GM19023 (cell line): ENCODE results near the gene KCNQ1.

Experiments used
- ATAC-seq: cut with Tn5 transposase; IDR thresholded peaks from one replicate; pipeline ENCODE4 v1.9.1; 2021; ENCODE audit warnings: mild to moderate bottlenecking, moderate library complexity; ENCODE audit not compliant: unreplicated experiment

Gene KCNQ1

DNA sequence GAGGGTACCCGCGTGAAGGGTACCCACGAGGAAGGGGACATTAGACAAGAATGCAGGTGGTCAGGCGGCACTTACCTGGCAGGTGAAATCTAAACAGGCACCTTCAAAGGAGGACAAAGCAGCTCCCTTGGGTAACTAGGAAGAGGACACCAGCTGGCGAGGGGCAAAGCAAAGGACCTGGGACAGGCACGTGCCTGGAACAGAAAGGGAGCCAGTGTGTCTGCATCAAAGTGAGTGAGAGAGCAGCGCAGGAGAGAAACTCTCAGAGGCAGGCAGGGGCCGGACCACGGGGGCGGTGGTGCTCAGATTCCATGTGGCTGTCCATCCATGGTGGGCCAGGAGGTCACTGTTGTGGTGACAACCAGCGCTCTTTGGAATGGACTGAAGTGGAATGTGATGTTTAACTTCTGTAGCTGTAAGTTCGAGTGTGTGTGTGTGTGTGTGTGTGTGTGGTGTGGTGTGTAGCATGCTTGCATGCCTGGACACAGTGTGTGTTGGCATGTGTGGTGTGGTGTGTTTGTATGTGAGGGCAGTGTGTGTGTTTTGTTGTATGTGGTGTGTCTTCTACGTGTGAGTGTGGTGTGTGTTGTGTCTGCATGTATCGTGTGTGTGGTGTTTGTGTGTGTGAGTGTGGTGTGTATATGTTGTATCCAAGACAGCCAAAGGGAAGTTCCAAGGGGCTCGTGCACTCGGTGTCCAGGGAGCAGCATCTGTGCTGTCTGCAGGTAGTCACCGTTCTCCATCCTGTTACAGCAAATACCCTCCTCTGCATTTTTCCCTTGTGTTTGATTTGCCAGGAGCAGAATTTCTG is 354.3 kb downstream of the KCNQ1 start:
- no peak for ATAC-seq

- no peak for ATAC-seq
Measured at GRCh38 chr11:2799881-2800654, 355.3 kb downstream of the KCNQ1 start.

GRCh38 chr11:2800655-2801531 is 356.1 kb downstream of the KCNQ1 start:
- no peak for ATAC-seq

GRCh38 chr11:2801711-2802388 is 357.0 kb downstream of the KCNQ1 start:
- ATAC-seq, result no peak

DNA sequence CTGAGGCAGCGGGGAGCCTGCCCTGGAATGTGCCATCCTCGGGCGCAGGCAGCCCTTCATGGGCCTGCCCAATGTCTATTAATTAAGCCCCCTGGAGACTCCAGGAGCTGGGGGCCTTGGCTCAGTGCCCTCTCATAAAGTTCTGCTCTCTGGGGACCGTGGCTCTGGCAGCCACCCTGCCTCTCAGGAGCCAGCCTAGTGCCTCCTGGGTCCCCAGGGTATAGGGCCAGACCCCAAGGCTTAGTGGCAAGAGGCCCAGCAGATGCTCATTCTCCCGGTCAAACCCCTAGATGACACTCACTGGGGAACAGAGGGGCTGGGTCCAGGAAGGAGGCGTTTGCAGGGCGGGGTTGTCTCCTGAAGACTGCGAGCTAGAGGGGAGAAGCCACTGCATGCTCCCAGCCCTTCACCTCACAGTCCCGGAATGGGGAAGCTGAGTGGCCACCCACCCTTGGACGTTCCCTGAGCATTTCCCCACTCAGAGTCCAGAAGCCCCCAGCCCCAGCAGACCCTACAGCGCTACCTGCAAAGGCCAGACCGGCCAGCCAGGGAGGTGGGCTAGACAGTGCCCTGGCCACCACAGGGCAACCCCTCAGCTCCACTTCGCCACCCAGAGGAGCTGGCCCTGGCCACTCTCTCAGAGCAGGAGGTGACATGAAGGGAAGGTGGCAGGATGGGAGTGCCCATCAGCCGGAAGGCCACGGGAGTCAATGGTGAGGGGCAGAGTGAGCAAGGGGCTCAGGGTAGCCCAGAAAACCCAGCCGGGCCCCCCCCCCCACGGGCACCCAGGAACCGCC is 357.8 kb downstream of the KCNQ1 start:
- ATAC-seq, result no peak

- no peak for ATAC-seq
Measured at GRCh38 chr11:2803186-2804091, 358.6 kb downstream of the KCNQ1 start.

DNA sequence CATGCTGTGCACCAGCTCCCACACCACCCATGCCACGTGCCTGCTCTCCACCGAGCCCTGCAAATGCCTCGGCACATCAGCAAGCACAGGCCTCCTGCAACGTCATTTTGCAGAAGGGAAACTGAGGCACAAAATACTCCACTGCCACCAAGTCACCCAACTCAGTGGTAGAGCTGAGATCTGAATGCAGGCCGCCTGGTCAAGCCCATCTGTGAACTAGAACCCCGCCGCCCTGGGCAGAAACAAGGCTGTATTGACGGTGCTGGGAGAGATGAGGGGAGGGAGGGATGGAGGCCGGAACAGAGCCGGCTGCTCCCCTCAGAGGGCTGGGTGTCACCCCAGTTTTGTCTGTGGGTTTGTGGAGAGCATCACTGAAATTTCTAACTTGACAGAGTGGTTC is 359.4 kb downstream of the KCNQ1 start:
- no peak for ATAC-seq

DNA sequence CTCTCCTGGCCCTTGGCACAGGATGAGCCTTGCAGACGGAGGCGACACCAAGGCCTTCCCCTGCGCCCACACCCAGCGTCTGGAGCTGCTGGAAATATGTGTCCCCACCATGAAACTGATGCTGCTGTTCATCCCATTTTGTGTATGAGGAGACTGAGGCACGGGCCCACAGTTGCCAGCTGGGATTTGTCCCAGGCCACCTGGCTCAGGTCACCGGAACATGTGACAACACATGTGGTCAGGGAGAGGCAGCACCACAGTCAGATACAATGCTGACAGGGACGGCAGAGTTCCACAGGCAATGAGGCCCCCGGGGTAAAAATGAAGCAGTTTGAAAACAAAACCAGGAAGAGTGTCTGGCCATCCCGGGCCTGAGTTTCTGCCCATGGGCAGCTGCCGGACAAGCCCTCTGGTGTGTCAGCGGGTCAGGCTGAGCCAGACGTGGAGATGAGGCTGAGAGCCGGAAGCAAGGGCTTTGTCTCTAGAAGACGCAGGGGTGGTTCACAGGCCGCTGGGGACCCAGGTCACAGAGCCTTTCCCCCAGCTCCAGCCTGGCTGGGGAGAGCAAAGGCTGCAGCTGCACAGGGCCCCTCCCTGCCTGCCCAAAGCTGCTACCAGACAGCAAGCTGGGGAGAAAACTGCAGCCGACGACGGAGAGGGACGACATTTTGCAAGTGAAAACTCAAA is 360.0 kb downstream of the KCNQ1 start:
- ATAC-seq, result no peak

GRCh38 chr11:2805388-2806056 is 360.7 kb downstream of the KCNQ1 start:
- ATAC-seq, result no peak

- ATAC-seq, result no peak
Measured at GRCh38 chr11:2806351-2807024, 361.7 kb downstream of the KCNQ1 start.

DNA sequence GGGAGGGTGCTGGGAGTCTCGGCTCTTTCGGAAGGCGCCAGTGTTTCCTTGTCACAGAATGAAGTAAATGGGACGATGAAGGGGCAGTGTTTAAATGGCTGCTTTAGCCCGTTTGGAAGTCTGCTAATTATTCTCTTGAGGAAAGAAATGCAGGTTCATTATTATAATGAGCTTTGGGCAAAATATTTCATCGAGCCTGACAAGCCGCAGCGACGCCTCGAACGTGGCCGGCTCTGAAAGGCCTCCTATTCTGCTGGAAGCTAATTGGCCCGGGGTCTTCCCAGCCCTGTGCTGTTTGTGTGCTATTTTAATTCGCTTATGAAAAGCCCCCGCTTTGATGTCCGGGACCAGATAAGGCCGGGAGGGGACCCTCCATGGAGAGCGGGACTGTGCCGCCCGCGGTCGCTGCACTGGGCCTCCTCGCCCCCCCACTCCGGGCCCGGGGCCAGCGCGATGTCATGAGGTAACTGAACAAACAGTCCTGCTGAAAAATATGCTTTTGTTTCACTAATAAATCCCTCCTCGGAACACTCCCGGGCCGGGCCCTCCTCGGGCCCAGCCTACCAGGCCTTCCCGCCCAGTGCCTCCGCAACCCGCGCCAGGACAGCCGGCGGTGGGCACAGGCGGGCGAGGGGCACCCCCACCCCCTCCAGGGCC is 362.3 kb downstream of the KCNQ1 start:
- ATAC-seq, result no peak

GRCh38 chr11:2807801-2808241 is 363.0 kb downstream of the KCNQ1 start:
- no peak for ATAC-seq

- no peak for ATAC-seq
Measured at GRCh38 chr11:2808850-2809846, 364.3 kb downstream of the KCNQ1 start.

DNA sequence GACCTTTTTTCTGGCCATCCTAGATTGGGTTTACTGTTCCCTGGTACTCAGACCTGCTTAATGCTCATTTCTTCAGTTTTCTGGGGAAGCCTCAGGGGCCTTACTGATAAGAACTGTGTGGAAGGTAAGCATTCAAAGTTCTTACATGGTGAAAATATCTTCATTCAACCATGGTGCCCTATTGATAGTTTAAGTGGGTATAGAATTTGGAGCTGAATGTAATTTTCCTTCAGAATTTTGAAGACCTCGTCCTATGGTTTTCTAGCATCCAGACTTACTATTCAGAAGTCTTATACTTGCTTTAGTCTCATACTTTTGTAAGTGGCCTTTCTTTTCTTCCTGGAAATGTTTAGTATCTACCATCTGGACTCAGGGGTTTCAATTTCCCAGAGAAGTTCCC is 365.0 kb downstream of the KCNQ1 start:
- ATAC-seq, result no peak

GRCh38 chr11:2810411-2811205 is 365.8 kb downstream of the KCNQ1 start:
- ATAC-seq, result no peak
